ENCODE results near the gene LENG1. TPM values are rescaled to one million over a fixed set of nuclear protein-coding genes. Genes with fewer than 3 reads are reported as not detected.

The LENG1 gene
- total and polyA plus RNA-seq, 9 of the 15 experiments (the other 6 are each of a cell fraction or from before 2014, with no cell fraction given), result 0.30 to 10.5 (median 4.7) TPM

GRCh38 chr19:54207983-54208783, 48.7 kb upstream of the LENG1 start (continued):
- TF ChIP-seq ZNF518B (CRISPR knock-in tag; IDR thresholded peaks at IDR 0.05) (no peak), ZBTB40 (IDR thresholded peaks at IDR 0.05) (0 out of 2 replicates have a peak, but pooled peaks have one; percentile 22), ZBTB40 (CRISPR knock-in tag; IDR thresholded peaks at IDR 0.05) (no peak), FOXK1 (CRISPR knock-in tag; IDR thresholded peaks at IDR 0.05; ENCODE audit: borderline replicate concordance) (peak; percentile 93), ETV1 (tag; conservative IDR thresholded peaks at IDR 0.05; ENCODE audit: low read depth) (peak; percentile 70), ZNF41 (CRISPR knock-in tag; conservative IDR thresholded peaks at IDR 0.05) (0 out of 2 replicates have a peak, but pooled peaks have one; percentile 22), NCOA1 (IDR thresholded peaks at IDR 0.05; ENCODE audit: low read depth) (peak; percentile 84), BMI1 (IDR thresholded peaks at IDR 0.05; ENCODE audit: low read length) (no peak), ZKSCAN8 (CRISPR knock-in tag; IDR thresholded peaks at IDR 0.05) (peak; percentile 70; the same call in 1 of the 2 replicates), FOXA1 (IDR thresholded peaks at IDR 0.05; ENCODE audit: borderline replicate concordance) (no peak)
- TF ChIP-seq, protein P1, sequence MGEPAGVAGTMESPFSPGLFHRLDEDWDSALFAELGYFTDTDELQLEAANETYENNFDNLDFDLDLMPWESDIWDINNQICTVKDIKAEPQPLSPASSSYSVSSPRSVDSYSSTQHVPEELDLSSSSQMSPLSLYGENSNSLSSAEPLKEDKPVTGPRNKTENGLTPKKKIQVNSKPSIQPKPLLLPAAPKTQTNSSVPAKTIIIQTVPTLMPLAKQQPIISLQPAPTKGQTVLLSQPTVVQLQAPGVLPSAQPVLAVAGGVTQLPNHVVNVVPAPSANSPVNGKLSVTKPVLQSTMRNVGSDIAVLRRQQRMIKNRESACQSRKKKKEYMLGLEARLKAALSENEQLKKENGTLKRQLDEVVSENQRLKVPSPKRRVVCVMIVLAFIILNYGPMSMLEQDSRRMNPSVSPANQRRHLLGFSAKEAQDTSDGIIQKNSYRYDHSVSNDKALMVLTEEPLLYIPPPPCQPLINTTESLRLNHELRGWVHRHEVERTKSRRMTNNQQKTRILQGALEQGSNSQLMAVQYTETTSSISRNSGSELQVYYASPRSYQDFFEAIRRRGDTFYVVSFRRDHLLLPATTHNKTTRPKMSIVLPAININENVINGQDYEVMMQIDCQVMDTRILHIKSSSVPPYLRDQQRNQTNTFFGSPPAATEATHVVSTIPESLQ (CRISPR knock-in tag; IDR thresholded peaks at IDR 0.05), result no peak

Data from K562 (cell line).